ENCODE results near the gene RAB40AL.

GRCh38 chrX:102976286-102976685 lies 39.2 kb downstream of the RAB40AL start:
- TF ChIP-seq CTCF (conservative IDR thresholded peaks at IDR 0.05; ENCODE audit: low read length) (no peak), EZH2phosphoT487 (IDR thresholded peaks at IDR 0.05; ENCODE audit: borderline replicate concordance) (no peak)

Data from Loucy (cell line).